ENCODE measurements around the gene TRIM50. TPM values are rescaled to one million over a fixed set of nuclear protein-coding genes. Genes with fewer than 3 reads are reported as not detected.

TRIM50 gene
- total and polyA plus RNA-seq, 2 of the 13 experiments (the other 11 are each of a cell fraction or from before 2014, with no cell fraction given): 4.2 to 24.5 TPM

- TF ChIP-seq ZXDC (CRISPR knock-in tag; IDR thresholded peaks at IDR 0.05): no peak
Observed at GRCh38 chr7:73316521-73316920, 11.4 kb downstream of the TRIM50 start (continued).

DNA sequence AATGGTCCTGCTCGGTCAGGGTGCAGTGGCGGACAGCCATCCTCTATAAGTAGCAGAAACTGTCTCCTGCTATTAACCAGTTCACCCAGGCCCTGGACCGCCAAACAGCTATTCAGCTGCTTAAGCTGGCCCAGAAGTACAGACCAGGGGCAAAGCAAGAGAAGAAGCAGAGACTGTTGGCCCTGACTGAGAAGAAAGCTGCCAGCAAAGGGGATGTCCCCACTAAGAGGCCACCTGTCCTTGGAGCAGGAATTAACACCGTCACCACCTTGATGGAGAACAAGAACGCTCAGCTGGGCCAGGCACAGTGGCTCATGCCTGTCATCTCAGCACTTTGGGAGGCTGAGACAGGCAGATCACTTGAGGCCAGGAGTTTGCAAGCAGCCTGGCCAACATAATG lies 13.6 kb downstream of the TRIM50 start:
- no peak overlapping the region for H3K9ac ChIP-seq (ENCODE audit: insufficient read depth, low read depth, low read length)
- no peak for ATAC-seq
- H3K4me3 ChIP-seq (replicated peaks in 1 of 3; ENCODE audit: insufficient read depth in 1 of 3, low read depth in 2 of 3, low read length in 3 of 3): no peak overlapping the region
- no peaks in the 10 kb centered on the region for H3K27me3 ChIP-seq (ENCODE audit: control insufficient read depth in 1 of 2, insufficient read depth in 2 of 2, low read length in 2 of 2)
- no peaks in the 10 kb centered on the region for H3K79me2 ChIP-seq (ENCODE audit: insufficient read depth, low read length)
- CTCF ChIA-PET (ENCODE audit: low intra/inter-chr PET ratio, low total read pairs): no interaction called here
- H2AFZ ChIP-seq (ENCODE audit: low read length): no peak overlapping the region
- no peak for FAIRE-seq
- DNase-seq (ENCODE audit: low spot score): no peak
- TF ChIP-seq ZNF562 (CRISPR knock-in tag; IDR thresholded peaks at IDR 0.05; ENCODE audit: borderline replicate concordance): no peak
- TF ChIP-seq KLF13 (CRISPR knock-in tag; IDR thresholded peaks at IDR 0.05): no peak
- TF ChIP-seq ZSCAN20 (CRISPR knock-in tag; IDR thresholded peaks at IDR 0.05; ENCODE audit: borderline replicate concordance): no peak
- no peak for TF ChIP-seq ERF (CRISPR knock-in tag; IDR thresholded peaks at IDR 0.05)
- TF ChIP-seq SAP130 (CRISPR knock-in tag; IDR thresholded peaks at IDR 0.05; ENCODE audit: low read depth): no peak
- TF ChIP-seq PHF5A (CRISPR knock-in tag; IDR thresholded peaks at IDR 0.05; ENCODE audit: low read depth, unreplicated experiment): no peak
- TF ChIP-seq MAFF (IDR thresholded peaks at IDR 0.05; ENCODE audit: low read depth, low read length): no peak
- TF ChIP-seq SMC3 (IDR thresholded peaks at IDR 0.05; ENCODE audit: low read length): no peak
- no peak for TF ChIP-seq KDM3A (CRISPR knock-in tag; IDR thresholded peaks at IDR 0.05; ENCODE audit: low read depth)
- TF ChIP-seq ZNF292 (CRISPR knock-in tag; IDR thresholded peaks at IDR 0.05; ENCODE audit: borderline replicate concordance, low read depth): no peak
- TF ChIP-seq ZNF788 (CRISPR knock-in tag; IDR thresholded peaks at IDR 0.05; ENCODE audit: borderline replicate concordance): no peak
- TF ChIP-seq CEBPZ (IDR thresholded peaks at IDR 0.05; ENCODE audit: low read length): no peak
- TF ChIP-seq FOXO4 (CRISPR knock-in tag; conservative IDR thresholded peaks at IDR 0.05): no peak
- no peak for TF ChIP-seq ZNF598 (CRISPR knock-in tag; IDR thresholded peaks at IDR 0.05; ENCODE audit: borderline replicate concordance)
- no peak for TF ChIP-seq HOXA3 (CRISPR knock-in tag; IDR thresholded peaks at IDR 0.05)
- no peak overlapping the region for H3K4me2 ChIP-seq (ENCODE audit: low read depth, low read length)
- no peaks in the 10 kb centered on the region for H3K36me3 ChIP-seq (replicated peaks in 1 of 2; ENCODE audit: control insufficient read depth in 1 of 2, insufficient read depth in 2 of 2, low read length in 2 of 2)
- H3K9me3 ChIP-seq (ENCODE audit: low read length): no peaks in the 10 kb centered on the region
- 92% methylated on average over 5 of the region's 5 CpGs for WGBS (ENCODE audit: low lambda C conversion rate)
- H3K27ac ChIP-seq (ENCODE audit: extremely low read length, insufficient read depth, low read length): no peak overlapping the region
- in situ Hi-C loops (cut with HindIII; ENCODE audit: extremely low pct_ligation_motif_present, low pct_unique_long_range_greater_than_20kb): no loop called here
- H4K20me1 ChIP-seq (ENCODE audit: insufficient read depth, low read length): no peaks in the 10 kb centered on the region
- no TSS peak for BruUV-seq (replicated peaks)
- intact Hi-C loops (cut with micrococcal nuclease; ENCODE audit: unreplicated experiment): no loop called here
- peaks cover 3% of the 10 kb centered on the region for H3K4me1 ChIP-seq (ENCODE audit: insufficient read depth, low read length)
- POLR2A ChIA-PET: no interaction called here
